Measurements from ENCODE around the gene CTAG2.
"Not testable (repeated sequence)": the region's sequence is repeated elsewhere in the genome, so short reads cannot be mapped to it uniquely, and the experiment has no call there.

Gene CTAG2

DNA sequence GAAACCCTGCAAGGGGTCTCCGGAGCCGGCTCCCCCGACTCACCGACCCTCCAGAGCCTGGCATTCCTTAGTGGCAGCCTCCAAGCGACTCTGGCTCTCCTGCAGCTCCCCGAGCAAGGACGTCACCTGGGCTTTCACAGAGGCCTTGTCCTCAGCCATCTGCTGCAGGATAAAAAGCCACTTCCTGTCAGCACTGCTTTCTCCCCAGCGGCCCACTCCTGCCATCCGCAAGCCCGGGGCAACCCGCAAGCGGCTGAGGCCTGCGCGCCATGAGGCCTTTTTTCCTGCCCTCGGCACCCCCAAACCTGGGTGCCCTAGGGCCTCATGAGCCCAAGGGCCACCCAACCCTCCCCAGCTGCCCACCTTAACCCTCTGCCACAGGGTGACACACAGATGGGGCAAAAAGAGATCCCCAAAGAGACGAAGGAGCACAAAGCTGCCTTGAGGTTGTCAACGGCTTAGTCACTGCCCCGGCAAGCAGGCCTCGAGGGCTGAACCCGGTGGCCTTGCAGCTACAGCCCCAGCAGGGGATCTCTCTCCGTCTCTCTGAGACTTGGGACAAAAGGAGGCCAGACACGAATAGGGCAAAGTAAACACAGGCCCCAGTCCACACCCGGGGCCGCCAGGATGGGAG lies 7.5 kb downstream of the CTAG2 start:
- DNase-seq, result not testable (repeated sequence)

DNA sequence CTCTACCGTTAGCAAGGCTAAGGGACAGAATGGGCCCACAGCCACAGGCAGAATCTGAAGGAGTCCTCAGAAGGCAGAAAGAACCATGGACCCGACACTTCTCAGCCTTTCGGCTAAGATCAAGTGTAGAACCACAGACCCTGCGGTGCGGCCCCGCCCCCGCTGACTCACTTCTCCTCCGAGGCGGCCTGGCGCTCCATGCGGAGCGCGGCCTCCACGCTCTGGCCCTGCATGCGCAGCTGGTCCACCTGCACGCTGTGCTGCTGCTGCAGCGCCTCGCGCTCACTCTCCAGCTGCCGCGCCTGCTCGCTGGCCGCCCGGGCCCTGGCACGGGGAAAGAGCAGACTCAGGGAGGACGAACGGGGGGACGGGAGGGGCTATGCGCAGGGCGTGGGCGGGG lies 9.7 kb downstream of the CTAG2 start:
- not testable (repeated sequence) for DNase-seq

GRCh38 chrX:154641740-154642139 lies 11.6 kb downstream of the CTAG2 start:
- not testable (repeated sequence) for DNase-seq

- not testable (repeated sequence) for DNase-seq
Observed at GRCh38 chrX:154633661-154634060, 19.7 kb downstream of the CTAG2 start.

GRCh38 chrX:154630949-154631348 lies 22.4 kb downstream of the CTAG2 start:
- DNase-seq, result not testable (repeated sequence)

DNA sequence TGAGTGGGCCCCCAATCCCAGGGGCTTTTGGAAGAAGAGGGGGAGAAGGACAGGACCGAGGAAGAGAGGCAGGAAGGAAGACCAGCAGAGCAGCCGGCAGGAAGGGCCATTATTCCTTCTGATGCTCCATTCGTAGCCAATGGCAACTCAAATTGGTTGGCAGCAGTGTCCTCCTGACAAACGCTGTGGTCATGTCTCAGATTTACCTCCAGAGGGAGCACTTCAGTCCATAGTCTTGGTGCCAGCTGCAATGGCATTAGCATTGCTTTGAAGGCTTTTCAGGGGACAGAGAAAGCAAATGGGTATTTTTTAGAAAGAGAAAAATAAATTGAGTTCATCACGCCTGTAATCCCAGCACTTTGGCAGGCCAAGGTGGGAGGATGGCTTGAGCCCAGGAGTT lies 24.4 kb downstream of the CTAG2 start:
- not testable (repeated sequence) for DNase-seq

GRCh38 chrX:154620767-154621414 lies 32.5 kb downstream of the CTAG2 start:
- not testable (repeated sequence) for DNase-seq

DNA sequence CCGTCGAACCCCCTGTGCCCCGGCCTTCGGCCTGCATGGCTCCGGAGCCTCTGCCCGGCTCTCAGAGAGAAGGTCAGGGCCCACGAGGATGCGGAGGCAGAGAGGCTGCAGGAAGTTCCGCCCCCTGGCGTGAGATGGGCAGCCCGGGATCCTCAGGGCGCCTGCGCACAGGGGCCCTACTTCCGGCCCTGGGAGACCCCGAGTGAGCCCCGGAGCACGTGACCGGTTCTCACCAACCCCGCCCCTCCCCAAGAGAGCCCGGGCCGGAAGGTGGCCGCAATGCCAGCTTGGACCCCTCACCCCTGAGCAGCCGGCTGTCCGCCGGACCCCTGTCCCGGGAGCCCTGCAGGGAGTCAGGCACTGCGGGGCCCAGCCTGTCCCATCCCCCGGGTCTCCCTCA lies 34.2 kb downstream of the CTAG2 start, which contains the start of gene CTAG1B:
Gene CTAG1B, minus strand, starts transcription at position 101 of the 400 bp plus-strand sequence. Its CDS starts 64 bp downstream, at position 37.
- DNase-seq, result not testable (repeated sequence)

DNA sequence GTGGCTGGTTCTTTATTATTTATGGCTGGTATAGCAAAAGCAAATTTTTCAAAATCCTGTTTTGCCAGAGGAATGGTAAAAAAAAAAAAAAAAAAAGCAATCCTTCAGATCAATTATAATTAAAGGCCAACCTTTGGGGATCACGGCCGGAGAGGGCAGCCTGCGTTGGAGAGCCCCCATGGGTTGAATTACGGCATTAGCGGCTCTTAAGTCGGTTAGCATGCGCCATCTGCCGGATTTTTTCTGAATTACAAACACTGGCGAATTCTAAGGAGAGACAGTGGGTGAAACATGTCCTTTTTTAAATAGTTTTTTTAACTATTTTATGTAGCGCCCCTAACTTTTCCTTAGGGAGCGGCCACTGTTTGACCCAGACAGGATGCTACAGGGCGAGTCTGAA lies 39.8 kb downstream of the CTAG2 start:
- DNase-seq, result not testable (repeated sequence)

DNA sequence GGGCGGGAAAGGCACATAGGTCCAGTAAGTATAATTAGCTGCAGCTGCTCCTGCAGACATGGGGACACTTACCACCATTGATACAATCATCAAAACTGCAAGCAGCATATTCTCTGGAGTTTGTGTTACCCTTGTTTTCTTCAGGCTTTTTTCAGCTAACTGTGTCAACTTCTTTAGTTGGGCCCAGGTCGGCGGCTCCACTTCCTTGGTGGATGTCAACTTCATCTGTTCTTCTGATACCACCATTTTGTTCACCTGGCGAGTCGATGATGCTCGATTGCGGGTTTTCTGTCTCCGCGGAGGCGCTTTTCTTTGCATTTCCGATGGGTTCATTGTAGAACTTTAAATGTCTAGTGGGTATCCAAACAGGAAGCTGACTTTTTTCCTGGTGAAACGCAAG lies 42.2 kb downstream of the CTAG2 start:
- not testable (repeated sequence) for DNase-seq

GRCh38 chrX:154608823-154609222 lies 44.6 kb downstream of the CTAG2 start:
- DNase-seq, result not testable (repeated sequence)

DNA sequence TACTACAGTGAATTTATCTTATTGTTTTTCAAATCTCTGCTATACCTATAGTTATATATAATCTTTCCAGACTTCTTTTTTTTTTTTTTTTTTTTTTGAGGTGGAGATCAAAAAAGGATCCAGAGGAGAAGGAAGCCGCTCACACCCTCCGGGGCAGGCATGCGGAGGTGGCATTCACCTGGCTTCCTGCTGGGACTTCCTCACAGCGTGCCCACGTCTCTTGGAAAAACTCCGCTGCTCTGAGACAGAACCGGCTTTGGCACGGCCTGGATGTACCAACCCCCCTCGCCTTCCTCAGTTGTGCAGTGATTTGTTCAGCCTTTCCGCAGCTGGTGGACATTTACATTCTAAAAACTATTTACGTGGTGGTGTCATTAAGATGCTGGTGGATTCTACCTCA lies 45.4 kb downstream of the CTAG2 start:
- DNase-seq, result not testable (repeated sequence)

DNA sequence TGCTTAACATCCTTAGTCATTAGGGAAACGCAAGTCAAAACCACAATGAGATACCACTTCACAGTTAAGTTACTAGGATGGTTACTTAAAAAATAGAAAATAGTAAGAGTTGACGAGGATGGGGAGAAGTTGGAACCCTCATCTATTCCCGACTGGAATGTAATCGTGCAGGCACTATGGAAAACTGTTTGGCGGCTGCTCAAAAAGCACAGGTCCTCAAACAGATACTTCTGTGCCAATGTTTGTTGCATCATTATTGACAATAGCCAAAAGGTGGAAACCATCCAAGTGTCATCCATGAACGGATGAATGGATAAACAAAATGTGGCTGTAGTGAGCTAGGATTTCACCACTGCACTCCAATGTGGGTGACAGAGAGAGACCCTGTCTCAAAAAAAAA lies 46.0 kb downstream of the CTAG2 start:
- no peak for DNase-seq

DNA sequence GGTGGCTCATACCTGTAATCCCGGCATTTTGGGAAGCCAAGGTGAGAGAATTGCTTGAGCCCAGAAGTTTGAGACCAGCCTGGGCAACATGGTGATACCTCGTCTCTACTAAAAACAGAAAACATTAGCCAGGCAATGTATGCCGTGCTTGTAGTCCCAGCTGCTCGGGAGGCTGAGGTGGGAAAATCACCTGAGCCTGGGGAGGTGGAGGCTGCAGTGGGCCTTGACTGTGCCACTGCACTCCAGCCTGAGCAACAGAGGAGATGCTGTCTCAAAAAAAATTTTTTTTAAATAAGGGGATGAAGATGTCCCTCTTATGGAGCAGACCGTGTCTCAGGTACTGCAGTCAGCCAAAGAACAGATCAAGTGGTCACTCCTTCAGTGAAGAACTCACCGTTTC lies 47.8 kb downstream of the CTAG2 start:
- DNase-seq, result no peak

- DNase-seq, result no peak
Observed at GRCh38 chrX:154603438-154604430, 49.6 kb downstream of the CTAG2 start.

GRCh38 chrX:154602766-154603437 lies 50.5 kb downstream of the CTAG2 start:
- no peak for DNase-seq

GRCh38 chrX:154602226-154602625 lies 51.2 kb downstream of the CTAG2 start:
- DNase-seq, result no peak

Data from activated CD4-positive, CD25-positive, alpha-beta regulatory T cell treated with anti-CD3 and anti-CD28 coated beads, Interleukin-2, amount 50 U/mL, for 72 hours (primary cell).